ENCODE data around the gene CBR1.
"Not testable (repeated sequence)": the region's sequence is repeated elsewhere in the genome, so short reads cannot be mapped to it uniquely, and the experiment has no call there.

CBR1 gene

GRCh38 chr21:36093512-36093911, 23.7 kb downstream of the CBR1 start:
- Histone ChIP-seq H3K9me3 (ENCODE audit: control insufficient read depth, low read length) (no peaks in the 10 kb centered on the region), H3K4me3 (ENCODE audit: low read length) (no peak overlapping the region), H3K4me1 (ENCODE audit: control insufficient read depth, insufficient read depth, low read length) (no peaks in the 10 kb centered on the region), H3K9ac (ENCODE audit: low read length) (no peak overlapping the region), H3K36me3 (ENCODE audit: control insufficient read depth, insufficient read depth, low read length) (no peaks in the 10 kb centered on the region), H3K27me3 (ENCODE audit: control insufficient read depth, insufficient read depth, low read length) (no peaks in the 10 kb centered on the region)

- H3K9me3 ChIP-seq (ENCODE audit: control insufficient read depth, low read length): no peaks in the 10 kb centered on the region
Measured at GRCh38 chr21:36096398-36097290, 26.8 kb downstream of the CBR1 start.

DNA sequence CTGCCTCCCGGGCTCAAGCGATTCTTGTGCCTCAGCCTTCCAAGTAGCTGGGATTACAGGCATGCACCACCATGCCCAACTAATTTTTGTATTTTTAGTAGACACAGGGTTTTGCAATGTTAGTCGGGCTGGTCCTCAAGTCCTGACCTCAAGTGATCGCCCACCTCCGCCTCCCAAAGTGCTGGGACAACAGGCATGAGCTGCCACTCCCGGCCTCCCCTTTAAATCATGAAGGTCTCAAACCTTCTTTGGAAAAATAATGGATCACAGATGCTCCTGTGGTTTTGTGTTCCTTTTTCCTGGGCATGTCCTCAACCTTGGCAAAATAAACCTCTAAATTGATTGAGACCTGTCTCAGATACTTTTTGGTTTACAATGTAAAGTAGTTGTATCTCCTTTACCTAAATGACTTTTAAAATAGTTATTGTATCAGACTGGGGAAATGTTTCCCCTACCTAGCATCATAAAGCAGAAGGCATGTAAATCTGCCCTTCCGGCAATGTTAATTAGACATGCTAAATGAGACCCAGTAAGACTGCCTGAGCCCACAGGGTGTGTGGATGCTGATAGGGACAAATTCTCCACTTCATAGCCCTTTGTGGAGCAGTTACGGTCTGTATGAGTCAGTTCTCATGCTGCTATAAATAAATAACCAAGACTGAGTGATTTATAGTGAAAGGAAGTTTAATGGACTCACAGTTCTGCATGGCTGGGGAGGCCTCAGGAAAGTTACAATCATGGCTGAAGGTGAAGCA, 27.8 kb downstream of the CBR1 start:
- no peaks in the 10 kb centered on the region for H3K27me3 ChIP-seq (ENCODE audit: control insufficient read depth, insufficient read depth, low read length)
- H3K9me3 ChIP-seq (ENCODE audit: control insufficient read depth, low read length): no peaks in the 10 kb centered on the region
- no peak overlapping the region for H3K4me3 ChIP-seq (ENCODE audit: low read length)
- H3K4me1 ChIP-seq (ENCODE audit: control insufficient read depth, insufficient read depth, low read length): no peaks in the 10 kb centered on the region
- no peak overlapping the region for H3K9ac ChIP-seq (ENCODE audit: low read length)
- H3K36me3 ChIP-seq (ENCODE audit: control insufficient read depth, insufficient read depth, low read length): no peaks in the 10 kb centered on the region

More at GRCh38 chr21:36096398-36097290, 26.8 kb downstream of the CBR1 start:
- Histone ChIP-seq H3K27me3 (ENCODE audit: control insufficient read depth, insufficient read depth, low read length) (no peaks in the 10 kb centered on the region), H3K4me1 (ENCODE audit: control insufficient read depth, insufficient read depth, low read length) (no peaks in the 10 kb centered on the region), H3K9ac (ENCODE audit: low read length) (no peak overlapping the region), H3K36me3 (ENCODE audit: control insufficient read depth, insufficient read depth, low read length) (no peaks in the 10 kb centered on the region), H3K4me3 (ENCODE audit: low read length) (no peak overlapping the region)

DNA sequence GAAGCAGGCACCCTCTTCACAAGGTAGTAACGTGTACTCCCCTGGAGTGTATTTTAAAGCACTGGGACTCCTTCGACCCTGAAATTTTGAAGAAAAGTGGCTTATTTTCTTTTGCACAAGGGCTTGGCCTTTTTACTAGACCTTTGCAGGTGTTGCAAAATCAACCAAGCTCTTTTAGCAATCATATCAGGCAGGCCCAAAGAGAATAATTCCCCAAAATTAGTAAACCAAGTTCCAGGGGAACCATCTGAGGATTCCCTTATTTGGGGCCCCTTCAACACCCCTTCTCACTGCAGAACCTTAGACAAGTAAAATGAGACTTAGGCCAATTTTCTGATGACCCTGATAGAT, 28.3 kb downstream of the CBR1 start:
- Histone ChIP-seq H3K9ac (ENCODE audit: low read length) (no peak overlapping the region), H3K27me3 (ENCODE audit: control insufficient read depth, insufficient read depth, low read length) (no peaks in the 10 kb centered on the region), H3K4me3 (ENCODE audit: low read length) (no peak overlapping the region), H3K4me1 (ENCODE audit: control insufficient read depth, insufficient read depth, low read length) (no peaks in the 10 kb centered on the region), H3K9me3 (ENCODE audit: control insufficient read depth, low read length) (no peaks in the 10 kb centered on the region), H3K36me3 (ENCODE audit: control insufficient read depth, insufficient read depth, low read length) (no peaks in the 10 kb centered on the region)

- H3K9me3 ChIP-seq (ENCODE audit: control insufficient read depth, low read length): no peaks in the 10 kb centered on the region
- H3K27me3 ChIP-seq (ENCODE audit: control insufficient read depth, insufficient read depth, low read length): no peaks in the 10 kb centered on the region
- no peak overlapping the region for H3K9ac ChIP-seq (ENCODE audit: low read length)
- peaks cover 3% of the 10 kb centered on the region for H3K4me1 ChIP-seq (ENCODE audit: control insufficient read depth, insufficient read depth, low read length)
- H3K36me3 ChIP-seq (ENCODE audit: control insufficient read depth, insufficient read depth, low read length): no peaks in the 10 kb centered on the region
- H3K4me3 ChIP-seq (ENCODE audit: low read length): no peak overlapping the region
Measured at GRCh38 chr21:36099000-36099399, 29.2 kb downstream of the CBR1 start.

DNA sequence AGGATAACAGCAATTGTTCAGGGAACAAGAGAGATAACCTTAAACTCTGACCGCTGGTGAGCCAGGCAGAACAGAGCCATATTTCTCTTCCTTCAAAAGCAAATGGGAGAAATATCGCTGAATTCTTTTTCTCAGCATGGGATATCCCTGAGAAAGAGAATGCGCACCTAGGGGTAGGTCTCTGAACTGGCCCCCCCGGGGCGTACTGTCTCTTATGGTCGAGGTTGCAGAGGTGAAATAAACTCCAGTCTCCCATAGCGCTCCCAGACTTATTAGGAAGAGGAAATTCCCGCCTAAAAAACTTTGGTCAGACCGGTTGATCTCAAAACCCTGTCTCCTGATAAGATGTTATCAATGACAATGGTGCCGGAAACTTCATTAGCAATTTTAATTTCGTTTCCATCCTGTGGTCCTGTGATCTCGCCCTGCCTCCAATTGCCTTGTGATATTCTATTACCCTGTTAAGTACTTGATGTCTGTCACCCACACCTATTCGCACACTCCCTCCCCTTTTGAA, 29.9 kb downstream of the CBR1 start:
- not testable (repeated sequence) for H3K36me3 ChIP-seq (ENCODE audit: control insufficient read depth, insufficient read depth, low read length); H3K27me3 ChIP-seq (ENCODE audit: control insufficient read depth, insufficient read depth, low read length); H3K9ac ChIP-seq (ENCODE audit: low read length); H3K4me3 ChIP-seq (ENCODE audit: low read length); H3K9me3 ChIP-seq (ENCODE audit: control insufficient read depth, low read length)
- H3K4me1 ChIP-seq (ENCODE audit: control insufficient read depth, insufficient read depth, low read length): peaks cover 10% of the 10 kb centered on the region

DNA sequence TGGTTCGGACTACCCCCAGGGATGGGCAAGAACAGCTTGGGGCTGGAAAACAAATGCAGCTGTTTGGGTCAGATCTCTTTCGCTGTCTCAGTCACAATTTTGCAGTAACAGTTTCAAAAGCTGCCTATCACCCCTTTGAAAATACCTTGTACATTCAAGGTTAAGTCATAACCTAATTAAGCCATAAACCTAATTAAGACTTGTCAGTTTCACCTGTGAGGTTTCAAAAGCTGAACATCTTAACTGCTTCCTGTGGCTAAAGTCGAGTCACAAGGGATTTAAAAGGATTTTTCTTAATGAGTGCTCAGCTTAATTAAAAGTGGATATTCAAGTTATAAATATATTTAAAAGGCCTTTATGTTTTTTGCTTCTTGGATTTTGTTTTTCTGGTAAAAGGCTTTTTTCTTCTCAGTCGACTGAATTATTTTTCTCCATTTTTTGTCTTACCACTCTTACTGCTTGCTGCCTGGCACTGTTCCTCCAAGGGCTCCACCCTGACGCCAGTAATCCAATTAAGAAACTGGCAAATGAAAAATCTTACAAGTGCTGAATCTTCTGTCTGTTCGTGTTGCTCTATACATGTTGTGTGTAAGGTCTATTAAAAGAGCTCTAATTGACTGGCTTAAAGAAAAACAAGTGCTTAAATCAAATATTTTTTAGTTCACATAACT, 31.3 kb downstream of the CBR1 start:
- Histone ChIP-seq H3K27me3 (ENCODE audit: control insufficient read depth, insufficient read depth, low read length) (no peaks in the 10 kb centered on the region), H3K36me3 (ENCODE audit: control insufficient read depth, insufficient read depth, low read length) (no peaks in the 10 kb centered on the region), H3K9ac (ENCODE audit: low read length) (no peak overlapping the region), H3K9me3 (ENCODE audit: control insufficient read depth, low read length) (no peaks in the 10 kb centered on the region), H3K4me3 (ENCODE audit: low read length) (no peak overlapping the region), H3K4me1 (ENCODE audit: control insufficient read depth, insufficient read depth, low read length) (peaks cover 10% of the 10 kb centered on the region)

DNA sequence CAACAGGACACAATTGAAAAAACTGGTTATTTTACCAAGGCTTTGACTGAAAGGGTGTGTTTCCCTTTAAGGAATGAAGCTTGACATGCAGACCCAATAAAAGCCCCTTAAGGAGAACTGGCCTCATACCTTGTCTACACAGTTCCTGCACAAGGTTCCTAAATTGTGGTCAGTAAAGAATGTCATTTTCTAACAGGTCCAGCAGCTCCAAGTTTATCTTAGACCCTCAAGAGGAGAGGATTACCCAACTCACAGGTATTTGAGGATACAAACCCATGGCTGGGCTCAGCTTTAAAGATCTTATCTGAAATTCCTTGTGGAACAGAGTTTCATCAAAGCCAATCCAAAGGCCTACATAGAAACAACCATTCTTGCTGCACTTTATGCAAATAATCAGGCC, 33.6 kb downstream of the CBR1 start:
- H3K9ac ChIP-seq (ENCODE audit: low read length): no peak overlapping the region
- H3K27me3 ChIP-seq (ENCODE audit: control insufficient read depth, insufficient read depth, low read length): no peaks in the 10 kb centered on the region
- peaks cover 10% of the 10 kb centered on the region for H3K4me1 ChIP-seq (ENCODE audit: control insufficient read depth, insufficient read depth, low read length)
- H3K36me3 ChIP-seq (ENCODE audit: control insufficient read depth, insufficient read depth, low read length): no peaks in the 10 kb centered on the region
- H3K9me3 ChIP-seq (ENCODE audit: control insufficient read depth, low read length): no peaks in the 10 kb centered on the region
- no peak overlapping the region for H3K4me3 ChIP-seq (ENCODE audit: low read length)

- no peaks in the 10 kb centered on the region for H3K9me3 ChIP-seq (ENCODE audit: control insufficient read depth, low read length)
- H3K4me3 ChIP-seq (ENCODE audit: low read length): no peak overlapping the region
- H3K36me3 ChIP-seq (ENCODE audit: control insufficient read depth, insufficient read depth, low read length): no peaks in the 10 kb centered on the region
- no peaks in the 10 kb centered on the region for H3K27me3 ChIP-seq (ENCODE audit: control insufficient read depth, insufficient read depth, low read length)
- peaks cover 10% of the 10 kb centered on the region for H3K4me1 ChIP-seq (ENCODE audit: control insufficient read depth, insufficient read depth, low read length)
- H3K9ac ChIP-seq (ENCODE audit: low read length): no peak overlapping the region
Measured at GRCh38 chr21:36104317-36105300, 34.8 kb downstream of the CBR1 start.

DNA sequence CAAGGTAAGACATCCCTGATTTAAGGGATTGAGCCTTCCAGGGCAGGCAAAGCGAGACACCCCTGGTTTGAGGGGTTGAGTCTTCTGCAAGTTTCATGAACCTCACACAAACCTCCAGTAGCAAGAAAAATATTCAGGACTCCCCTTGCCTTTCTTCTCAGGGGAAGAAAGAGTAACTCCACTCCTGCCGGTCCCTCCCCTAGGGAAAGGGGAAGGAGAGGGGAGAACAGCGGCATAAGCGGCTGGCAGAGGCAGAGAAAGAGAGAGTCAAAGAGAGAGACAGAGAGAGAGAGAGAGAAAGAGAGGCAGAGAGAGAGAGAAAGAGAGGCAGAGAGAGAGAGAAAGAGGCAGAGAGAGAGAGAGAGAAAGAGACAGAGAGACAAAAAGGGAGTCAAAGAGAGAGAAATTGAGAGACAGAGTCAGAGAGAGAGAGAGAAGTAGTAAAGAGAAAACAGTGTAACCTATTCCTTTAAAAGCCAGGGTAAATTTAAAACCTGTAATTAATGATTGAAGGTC, 35.6 kb downstream of the CBR1 start:
- Histone ChIP-seq H3K4me3 (ENCODE audit: low read length) (no peak overlapping the region), H3K4me1 (ENCODE audit: control insufficient read depth, insufficient read depth, low read length) (peaks cover 10% of the 10 kb centered on the region), H3K9me3 (ENCODE audit: control insufficient read depth, low read length) (no peaks in the 10 kb centered on the region), H3K27me3 (ENCODE audit: control insufficient read depth, insufficient read depth, low read length) (no peaks in the 10 kb centered on the region), H3K36me3 (ENCODE audit: control insufficient read depth, insufficient read depth, low read length) (no peaks in the 10 kb centered on the region), H3K9ac (ENCODE audit: low read length) (no peak overlapping the region)

DNA sequence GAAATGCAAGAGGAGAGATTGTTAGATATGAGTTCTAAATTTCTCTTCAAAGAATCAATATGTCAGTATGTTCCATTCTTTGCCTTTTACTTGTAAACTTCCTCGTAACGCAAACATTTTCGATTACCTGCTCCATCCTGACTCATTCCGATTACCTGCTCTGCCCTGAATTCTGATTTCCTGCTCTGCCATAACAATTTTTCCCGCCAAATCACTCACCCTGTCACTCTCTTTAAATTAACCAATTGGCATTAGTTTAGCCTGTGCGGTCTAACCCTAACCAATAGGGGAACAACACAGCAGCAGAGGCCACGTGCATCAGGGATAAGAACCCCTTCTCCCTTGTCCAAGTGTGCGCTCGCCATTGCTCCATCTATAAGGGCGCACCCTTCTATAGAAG, 40.0 kb downstream of the CBR1 start:
- no peaks in the 10 kb centered on the region for H3K9me3 ChIP-seq (ENCODE audit: control insufficient read depth, low read length)
- H3K27me3 ChIP-seq (ENCODE audit: control insufficient read depth, insufficient read depth, low read length): no peaks in the 10 kb centered on the region
- H3K4me3 ChIP-seq (ENCODE audit: low read length): no peak overlapping the region
- H3K9ac ChIP-seq (ENCODE audit: low read length): no peak overlapping the region
- peaks cover 11% of the 10 kb centered on the region for H3K4me1 ChIP-seq (ENCODE audit: control insufficient read depth, insufficient read depth, low read length)
- H3K36me3 ChIP-seq (ENCODE audit: control insufficient read depth, insufficient read depth, low read length): no peaks in the 10 kb centered on the region

All from mucosa of stomach (tissue), 1 donor.